K562 (cell line): Measurements from ENCODE around the gene NIPBL. TPM values are rescaled to one million over a fixed set of nuclear protein-coding genes. Genes with fewer than 3 reads are reported as not detected.

ENCODE experiments used
- ATAC-seq: fragments of 200-7000 bp; cut with Tn5 transposase; 3 replicates; pipeline ENCODE4 v1.9.1; 2020; ENCODE audit warnings: moderate library complexity
- BruUV-seq: library from RNA; stranded (reverse); fragments of 400-500 nt; replicated peaks from 2 replicates; lab custom pipeline; 2021; lab: Mats Ljungman, UMichigan
- CTCF ChIA-PET: fragments of 300-600 bp; formaldehyde crosslinking; extraction: SDS; loops from one replicate; lab custom pipeline; 2021; ENCODE audit warnings: low intra/inter-chr PET ratio; lab: Yijun Ruan, JAX
- POLR2A ChIA-PET: fragments of 300-600, 350-650 bp; sonication (Branson Sonifier 250); formaldehyde crosslinking; extraction: SDS; loops from one replicate; lab custom pipeline; 2021; ENCODE audit warnings: antibody characterized with exemption, inconsistent platforms; lab: Yijun Ruan, JAX
- DNase-seq, 4 experiments: peaks; one replicate each; pipeline versions ENCODE4 v3.0.0 to v3.0.0-alpha.2; 2011 to 2018; ENCODE audit warnings: low spot score in 3 of 4, mixed read lengths in 3 of 4; ENCODE audit errors: extremely low read depth in 1 of 4
- FAIRE-seq: peaks from 2 replicates; lab custom pipeline; 2011; peaks lifted over from hg19 to GRCh38; lab: Jason Lieb, UNC
- H2AFZ ChIP-seq: 2 replicates; pipeline ENCODE4 v1.6.0; 2011; ENCODE audit warnings: low read depth, low read length, control low read depth, inconsistent platforms
- H3K27ac ChIP-seq: fragments of 200-600 bp; 3 replicates; pipeline ENCODE4 v1.8.0; 2011; ENCODE audit warnings: low read depth, mild to moderate bottlenecking, control low read depth, inconsistent platforms, low read length, moderate library complexity, mixed read lengths; ENCODE audit errors: extremely low read depth
- H3K27me3 ChIP-seq, 2 experiments: fragments of 300-600 bp in 1 of 2; 2 replicates in 1 of 2; 3 replicates in 1 of 2; pipeline versions ENCODE4 v1.6.0 to v1.8.0; 2011; ENCODE audit warnings: inconsistent platforms in 2 of 2, low read length in 2 of 2, mild to moderate bottlenecking in 1 of 2, mixed read lengths in 1 of 2, moderate library complexity in 1 of 2; ENCODE audit not compliant: control insufficient read depth in 2 of 2, insufficient read depth in 2 of 2
- H3K36me3 ChIP-seq: fragments of 300-600 bp; 3 replicates; pipeline ENCODE4 v1.8.0; 2011; ENCODE audit warnings: mild to moderate bottlenecking, low read length, inconsistent platforms; ENCODE audit not compliant: control insufficient read depth, insufficient read depth
- H3K4me1 ChIP-seq, 2 experiments: fragments of 200-600 bp in 1 of 2; replicated peaks in 1 of 2; 2 replicates in 1 of 2; 3 replicates in 1 of 2; pipeline versions ENCODE4 v1.5.1 to v1.8.0; 2011; ENCODE audit warnings: inconsistent platforms in 2 of 2, low read length in 2 of 2, mild to moderate bottlenecking in 1 of 2, mixed read lengths in 1 of 2, moderate library complexity in 1 of 2; ENCODE audit not compliant: control insufficient read depth in 2 of 2, insufficient read depth in 2 of 2
- H3K4me2 ChIP-seq: 2 replicates; pipeline ENCODE4 v1.6.1; 2011; ENCODE audit warnings: low read length, control low read depth, inconsistent platforms, mixed read lengths; ENCODE audit not compliant: insufficient read depth
- H3K4me3 ChIP-seq: fragments of 200-600 bp; sonication (generic), shearing (Covaris generic); 2 replicates; pipeline ENCODE4 v1.5.1; 2016; ENCODE audit warnings: control low read depth, inconsistent platforms
- H3K79me2 ChIP-seq: fragments of 200-600 bp; 3 replicates; pipeline ENCODE4 v1.8.0; 2011; ENCODE audit warnings: low read length, inconsistent platforms; ENCODE audit not compliant: control insufficient read depth, insufficient read depth
- H3K9ac ChIP-seq, 2 experiments: 2 replicates each; pipeline versions ENCODE4 v1.6.0 to v1.6.1; 2011; ENCODE audit warnings: low read depth in 2 of 2, low read length in 2 of 2, control low read depth in 1 of 2, inconsistent platforms in 1 of 2, mild to moderate bottlenecking in 1 of 2, mixed read lengths in 1 of 2; ENCODE audit not compliant: insufficient read depth in 1 of 2
- H3K9me1 ChIP-seq: one replicate; pipeline ENCODE4 v1.6.0; 2011; ENCODE audit warnings: inconsistent platforms, mild to moderate bottlenecking, low read length, moderate library complexity; ENCODE audit not compliant: control insufficient read depth, insufficient read depth
- H3K9me3 ChIP-seq: replicated peaks from 2 replicates; pipeline ENCODE4 v1.5.1; 2011; ENCODE audit warnings: low read depth, low read length, inconsistent platforms; ENCODE audit not compliant: control insufficient read depth, insufficient read depth
- H4K20me1 ChIP-seq: replicated peaks from 2 replicates; pipeline ENCODE4 v1.6.1; 2011; ENCODE audit warnings: low read length, inconsistent platforms, mixed read lengths; ENCODE audit not compliant: control insufficient read depth, insufficient read depth
- ARID1B ChIP-seq: fragments of 450-650 bp; IDR thresholded peaks from 2 replicates; pipeline ENCODE4 v1.6.1; 2016; ENCODE audit warnings: antibody characterized with exemption, mild to moderate bottlenecking, inconsistent platforms
- BHLHE40 ChIP-seq: IDR thresholded peaks from 2 replicates; pipeline ENCODE4 v1.6.1; 2011; ENCODE audit warnings: low read length, improper control_type of control experiment
- EP400 ChIP-seq: fragments of 450-650 bp; IDR thresholded peaks from 2 replicates; pipeline ENCODE4 v1.6.1; 2017; ENCODE audit warnings: antibody characterized with exemption, mild to moderate bottlenecking, moderate library complexity
- HDAC8 ChIP-seq: fragments of 450-650 bp; IDR thresholded peaks from 2 replicates; pipeline ENCODE4 v1.6.1; 2016; ENCODE audit warnings: mild to moderate bottlenecking, missing genetic modification characterization, moderate library complexity, missing compliant biosample characterization
- KAT8 ChIP-seq: fragments of 450-650 bp; IDR thresholded peaks from 2 replicates; pipeline ENCODE4 v1.6.1; 2016; ENCODE audit warnings: low read depth, mild to moderate bottlenecking
- SREBF2 ChIP-seq: sonication (generic); formaldehyde crosslinking; IDR thresholded peaks from 2 replicates; pipeline ENCODE4 v1.4.0; 2020; ENCODE audit warnings: mild to moderate bottlenecking, missing genetic modification reagents
- TBP ChIP-seq: optimal IDR thresholded peaks from 2 replicates; pipeline ENCODE3; 2011; ENCODE audit warnings: low read depth, low read length, improper control_type of control experiment
- TCF3 ChIP-seq: sonication (generic); formaldehyde crosslinking; IDR thresholded peaks from 2 replicates; pipeline ENCODE4 v1.4.0; 2020; ENCODE audit warnings: mild to moderate bottlenecking, missing genetic modification reagents
- TCF7L2 ChIP-seq: fragments of 150-350 bp; IDR thresholded peaks from 2 replicates; pipeline ENCODE4 v1.6.1; 2016; ENCODE audit warnings: low read depth, mild to moderate bottlenecking, low read length, moderate library complexity
- U2AF2 ChIP-seq: fragments of 200-400 bp; formaldehyde crosslinking; optimal IDR thresholded peaks from 2 replicates; pipeline ENCODE3; 2017; ENCODE audit warnings: low read depth, mild to moderate bottlenecking, low read length
- ZC3H8 ChIP-seq: fragments of 450-650 bp; IDR thresholded peaks from 2 replicates; pipeline ENCODE4 v1.6.1; 2017
- ZFP1 ChIP-seq: fragments of 450-650 bp; formaldehyde crosslinking; IDR thresholded peaks from 2 replicates; pipeline ENCODE4 v1.4.0; 2020; ENCODE audit warnings: mild to moderate bottlenecking, mixed read lengths
- WGBS: fragments of 100-300 bp; shearing (Covaris generic); methylation state at CpG from one replicate; pipeline ENCODE4 v1.1.6; 2016; ENCODE audit warnings: low coverage, mixed read lengths; ENCODE audit not compliant: insufficient coverage; ENCODE audit errors: missing lambda C conversion rate; 5-methylcytosine and 5-hydroxymethylcytosine counted together
- in situ Hi-C: fragments of 300-500 bp; cut with MboI; formaldehyde crosslinking; loops from 4 replicates; pipeline ENCODE4 v1.15.0; 2018; ENCODE audit warnings: inconsistent platforms, mixed read lengths
- intact Hi-C: fragments of 100-400 bp; cut with micrococcal nuclease; formaldehyde crosslinking; loops from 2 replicates; pipeline ENCODE4 v1.14.2; 2022
- polyA plus RNA-seq, 8 experiments: library from polyadenylated mRNA; depleted of rRNA in 4 of 8; stranded (reverse) in 5 of 8; unstranded in 3 of 8; fragments of >200 nt; fragmentation: Nextera tagmentation in 2 of 8; fragmentation: Illumina TruSeq in 1 of 8; extraction: Ambion mirVana in 2 of 8; extraction: Trizol in 1 of 8; gene quantifications; 2 replicates each; pipeline versions ENCODE4 v1.2.1 to v1.2.3, GENCODE V29; 2011 to 2014; ENCODE audit warnings: inconsistent platforms in 1 of 8, missing spikeins in 1 of 8
- total RNA-seq, 7 experiments: library from RNA; depleted of rRNA in 6 of 7; stranded (reverse); fragments of >200 nt in 6 of 7; fragmentation: Illumina TruSeq in 2 of 7; extraction: Trizol in 2 of 7; gene quantifications; 2 replicates each; pipeline versions ENCODE4 v1.2.1 to v1.2.3, GENCODE V29; 2011 to 2021; ENCODE audit warnings: low replicate concordance in 1 of 7
- TF ChIP-seq, protein P1 (sequence below), 2 experiments: fragments of 450-650 bp; conservative IDR thresholded peaks; 2 replicates each; pipeline ENCODE4 v1.6.1; 2017; ENCODE audit warnings: mild to moderate bottlenecking in 2 of 2, moderate library complexity in 2 of 2
- TF ChIP-seq, protein P2 (sequence below): fragments of 250-450 bp; sonication (Bioruptor Pico); IDR thresholded peaks from 2 replicates; pipeline ENCODE4 v1.4.0; 2020; ENCODE audit warnings: mild to moderate bottlenecking, moderate library complexity, borderline replicate concordance
- TF ChIP-seq, protein P3 (sequence below): sonication (generic); formaldehyde crosslinking; IDR thresholded peaks from 2 replicates; pipeline ENCODE4 v1.8.0; 2022; ENCODE audit warnings: missing genetic modification reagents, mild to moderate bottlenecking, borderline replicate concordance
- TF ChIP-seq, protein P4 (sequence below): fragments of 250-450 bp; sonication (Bioruptor Pico); IDR thresholded peaks from 2 replicates; pipeline ENCODE4 v1.5.0; 2021; ENCODE audit warnings: mild to moderate bottlenecking, moderate library complexity

The NIPBL gene
- total and polyA plus RNA-seq, 9 of the 15 experiments (the other 6 are each of a cell fraction or from before 2014, with no cell fraction given) = 12.9 to 56.7 (median 38.9) TPM

DNA sequence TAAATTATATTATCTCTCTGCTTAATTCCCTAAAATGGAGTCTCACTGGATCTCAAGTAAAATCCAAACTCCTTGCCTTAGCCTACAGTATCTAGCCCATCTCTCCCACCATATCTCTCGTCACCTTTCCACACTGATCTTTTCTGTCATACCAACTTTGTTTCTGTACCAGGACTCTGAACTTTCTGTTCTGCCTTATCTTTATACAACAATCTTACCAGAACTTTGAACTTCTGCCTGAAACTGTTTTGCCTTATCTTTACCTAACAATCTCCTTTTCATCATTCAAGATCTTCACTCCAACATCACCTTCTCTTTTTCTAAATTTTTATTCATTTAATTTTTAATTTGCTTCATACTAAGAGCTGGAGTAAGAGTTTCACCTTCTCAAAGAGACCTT is 233.6 kb downstream of the NIPBL start:
- ATAC-seq = no peak
- Histone ChIP-seq H3K4me1 (no peaks in the 10 kb centered on the region), H3K36me3 (no peaks in the 10 kb centered on the region), H3K9ac (no peak overlapping the region), H3K27ac (no peak overlapping the region), H3K4me2 (no peak overlapping the region), H3K27me3 (peaks cover 4 to 6% of the 10 kb centered on the region in 2 experiments; a peak in 2 of 5 replicates), H2AFZ (no peak overlapping the region), H3K9me1 (no peaks in the 10 kb centered on the region), H4K20me1 (no peaks in the 10 kb centered on the region), H3K79me2 (no peaks in the 10 kb centered on the region), H3K4me3 (no peak overlapping the region), H3K9me3 (no peaks in the 10 kb centered on the region)
- in situ Hi-C loops (no loop called here), intact Hi-C loops (loop anchor here (10.0 kb wide), 1 partner anchor 375 kb away; no protein-coding TSS in a partner anchor)
- 0% methylated on average over 1 of the region's 1 CpG for WGBS
- BruUV-seq = no TSS peak
- ChIA-PET POLR2A (interaction anchor here (0.7 kb wide), 1 partner anchor 41 kb away, joined by 3 read pairs; no protein-coding TSS in a partner anchor), CTCF (no interaction called here)
- DNase-seq = no peak
- FAIRE-seq = no peak
- TF ChIP-seq TBP (no peak), KAT8 (no peak), HDAC8 (tag) (no peak), TCF7L2 (no peak), TCF3 (CRISPR knock-in tag) (no peak), BHLHE40 (no peak), ZFP1 (CRISPR knock-in tag) (no peak), ZC3H8 (no peak), U2AF2 (no peak), ARID1B (no peak), EP400 (no peak), SREBF2 (CRISPR knock-in tag) (no peak)
- TF ChIP-seq, protein P1, sequence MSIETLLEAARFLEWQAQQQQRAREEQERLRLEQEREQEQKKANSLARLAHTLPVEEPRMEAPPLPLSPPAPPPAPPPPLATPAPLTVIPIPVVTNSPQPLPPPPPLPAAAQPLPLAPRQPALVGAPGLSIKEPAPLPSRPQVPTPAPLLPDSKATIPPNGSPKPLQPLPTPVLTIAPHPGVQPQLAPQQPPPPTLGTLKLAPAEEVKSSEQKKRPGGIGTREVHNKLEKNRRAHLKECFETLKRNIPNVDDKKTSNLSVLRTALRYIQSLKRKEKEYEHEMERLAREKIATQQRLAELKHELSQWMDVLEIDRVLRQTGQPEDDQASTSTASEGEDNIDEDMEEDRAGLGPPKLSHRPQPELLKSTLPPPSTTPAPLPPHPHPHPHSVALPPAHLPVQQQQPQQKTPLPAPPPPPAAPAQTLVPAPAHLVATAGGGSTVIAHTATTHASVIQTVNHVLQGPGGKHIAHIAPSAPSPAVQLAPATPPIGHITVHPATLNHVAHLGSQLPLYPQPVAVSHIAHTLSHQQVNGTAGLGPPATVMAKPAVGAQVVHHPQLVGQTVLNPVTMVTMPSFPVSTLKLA (conservative IDR thresholded peaks at IDR 0.05) = no peak
- TF ChIP-seq, protein P2, sequence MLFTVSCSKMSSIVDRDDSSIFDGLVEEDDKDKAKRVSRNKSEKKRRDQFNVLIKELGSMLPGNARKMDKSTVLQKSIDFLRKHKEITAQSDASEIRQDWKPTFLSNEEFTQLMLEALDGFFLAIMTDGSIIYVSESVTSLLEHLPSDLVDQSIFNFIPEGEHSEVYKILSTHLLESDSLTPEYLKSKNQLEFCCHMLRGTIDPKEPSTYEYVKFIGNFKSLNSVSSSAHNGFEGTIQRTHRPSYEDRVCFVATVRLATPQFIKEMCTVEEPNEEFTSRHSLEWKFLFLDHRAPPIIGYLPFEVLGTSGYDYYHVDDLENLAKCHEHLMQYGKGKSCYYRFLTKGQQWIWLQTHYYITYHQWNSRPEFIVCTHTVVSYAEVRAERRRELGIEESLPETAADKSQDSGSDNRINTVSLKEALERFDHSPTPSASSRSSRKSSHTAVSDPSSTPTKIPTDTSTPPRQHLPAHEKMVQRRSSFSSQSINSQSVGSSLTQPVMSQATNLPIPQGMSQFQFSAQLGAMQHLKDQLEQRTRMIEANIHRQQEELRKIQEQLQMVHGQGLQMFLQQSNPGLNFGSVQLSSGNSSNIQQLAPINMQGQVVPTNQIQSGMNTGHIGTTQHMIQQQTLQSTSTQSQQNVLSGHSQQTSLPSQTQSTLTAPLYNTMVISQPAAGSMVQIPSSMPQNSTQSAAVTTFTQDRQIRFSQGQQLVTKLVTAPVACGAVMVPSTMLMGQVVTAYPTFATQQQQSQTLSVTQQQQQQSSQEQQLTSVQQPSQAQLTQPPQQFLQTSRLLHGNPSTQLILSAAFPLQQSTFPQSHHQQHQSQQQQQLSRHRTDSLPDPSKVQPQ (CRISPR knock-in tag) = no peak
- TF ChIP-seq, protein P3, sequence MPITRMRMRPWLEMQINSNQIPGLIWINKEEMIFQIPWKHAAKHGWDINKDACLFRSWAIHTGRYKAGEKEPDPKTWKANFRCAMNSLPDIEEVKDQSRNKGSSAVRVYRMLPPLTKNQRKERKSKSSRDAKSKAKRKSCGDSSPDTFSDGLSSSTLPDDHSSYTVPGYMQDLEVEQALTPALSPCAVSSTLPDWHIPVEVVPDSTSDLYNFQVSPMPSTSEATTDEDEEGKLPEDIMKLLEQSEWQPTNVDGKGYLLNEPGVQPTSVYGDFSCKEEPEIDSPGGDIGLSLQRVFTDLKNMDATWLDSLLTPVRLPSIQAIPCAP (CRISPR knock-in tag) = no peak
- TF ChIP-seq, protein P4, sequence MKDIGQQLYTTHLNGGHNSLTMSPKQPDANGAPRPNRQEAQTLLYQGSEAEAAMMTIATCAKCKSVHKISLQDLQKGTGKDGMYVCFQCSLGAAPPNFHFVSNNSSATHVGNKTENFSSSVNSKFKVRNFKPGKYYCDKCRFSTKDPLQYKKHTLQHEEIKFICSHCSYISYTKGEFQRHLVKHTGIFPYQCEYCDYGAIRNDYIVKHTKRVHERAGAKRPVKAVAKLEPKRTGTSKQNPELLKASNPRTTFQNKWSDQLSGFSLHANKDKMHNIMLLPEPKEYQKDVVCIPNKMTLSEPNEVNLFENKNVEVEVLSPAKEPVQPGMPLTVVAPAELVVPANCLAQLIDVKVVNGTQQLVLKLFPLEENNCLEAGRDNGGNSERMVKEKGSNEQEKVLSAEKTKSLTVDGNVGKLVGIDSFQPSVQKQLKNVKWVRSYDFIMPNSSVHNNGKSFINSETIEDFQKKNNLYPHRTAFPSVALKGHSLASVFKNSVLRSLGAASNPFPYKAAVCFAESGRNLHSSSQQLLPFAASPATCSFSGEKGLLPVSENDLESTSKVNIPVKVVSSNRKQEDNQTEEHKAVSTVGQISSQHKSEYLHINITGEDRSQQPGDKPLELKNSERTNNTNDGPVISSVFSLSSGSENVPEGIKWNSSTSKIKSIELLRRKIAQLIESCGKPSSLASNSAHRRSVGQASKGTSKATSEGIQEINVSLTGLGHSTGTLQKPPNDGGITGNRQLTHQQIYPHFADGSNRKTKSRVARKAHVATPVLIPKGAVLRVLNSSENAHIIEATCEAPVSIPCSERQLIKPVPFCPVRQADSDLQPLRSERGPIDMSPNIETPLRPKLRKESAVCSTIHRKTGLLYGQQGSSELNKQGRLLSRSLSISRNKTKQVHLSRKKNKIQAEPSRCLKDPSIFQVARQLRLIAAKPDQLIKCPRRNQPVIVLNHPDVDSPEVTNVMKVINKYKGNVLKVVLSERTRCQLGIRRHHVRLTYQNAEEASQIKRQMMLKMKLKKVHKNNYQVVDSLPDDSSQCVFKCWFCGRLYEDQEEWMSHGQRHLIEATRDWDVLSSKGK = no peak
